A673 (cell line): ENCODE results near the gene FASTK. TPM values are rescaled to one million over a fixed set of nuclear protein-coding genes. Genes with fewer than 3 reads are reported as not detected.

ENCODE experiments used
- BruUV-seq: library from RNA; stranded (reverse); fragments of 400-500 nt; replicated peaks from 2 replicates; lab custom pipeline; 2021; lab: Mats Ljungman, UMichigan
- CTCF ChIA-PET: fragments of 300-600 bp; sonication (Branson Sonifier 250); formaldehyde crosslinking; loops from one replicate; lab custom pipeline; 2022; ENCODE audit warnings: antibody characterized with exemption; lab: Charles Lee
- POLR2A ChIA-PET: fragments of 300-600 bp; sonication (Branson Sonifier 250); formaldehyde crosslinking; loops from one replicate; lab custom pipeline; 2022; ENCODE audit warnings: antibody characterized with exemption; ENCODE audit not compliant: low non-redundant PET; lab: Charles Lee
- DNase-seq: peaks from one replicate; pipeline ENCODE4 v3.0.0-alpha.2; 2015; ENCODE audit warnings: low spot score
- H3K27ac ChIP-seq: fragments of 200-600 bp; sonication (generic); 2 replicates; pipeline ENCODE4 v1.5.1; 2016; ENCODE audit warnings: mixed run types, low read depth, mild to moderate bottlenecking, mixed read lengths, antibody characterized with exemption, low read length; ENCODE audit not compliant: poor library complexity, severe bottlenecking
- H3K27me3 ChIP-seq: fragments of 200-600 bp; sonication (generic); replicated peaks from 2 replicates; pipeline ENCODE4 v1.6.1; 2017; ENCODE audit warnings: mixed run types, low read depth, mild to moderate bottlenecking, mixed read lengths, antibody characterized with exemption, low read length; ENCODE audit not compliant: insufficient read depth, poor library complexity
- H3K36me3 ChIP-seq: fragments of 200-600 bp; sonication (generic); 2 replicates; pipeline ENCODE4 v1.6.1; 2016; ENCODE audit warnings: mixed run types, mild to moderate bottlenecking, mixed read lengths, antibody characterized with exemption, low read length; ENCODE audit not compliant: insufficient read depth, poor library complexity, severe bottlenecking
- H3K4me1 ChIP-seq: fragments of 200-600 bp; sonication (generic); 2 replicates; pipeline ENCODE4 v1.6.1; 2017; ENCODE audit warnings: mixed run types, mild to moderate bottlenecking, mixed read lengths, antibody characterized with exemption, low read length; ENCODE audit not compliant: insufficient read depth, poor library complexity, severe bottlenecking
- H3K4me3 ChIP-seq: fragments of 200-600 bp; sonication (generic); 2 replicates; pipeline ENCODE4 v1.5.1; 2016; ENCODE audit warnings: low read depth, mixed run types, mild to moderate bottlenecking, mixed read lengths, low read length; ENCODE audit not compliant: poor library complexity, severe bottlenecking
- H3K9me3 ChIP-seq: fragments of 200-600 bp; sonication (generic); 2 replicates; pipeline ENCODE4 v1.6.1; 2016; ENCODE audit warnings: mixed run types, low read depth, mild to moderate bottlenecking, mixed read lengths, antibody characterized with exemption, low read length; ENCODE audit not compliant: poor library complexity, severe bottlenecking
- EZH2 ChIP-seq: fragments of 200-600 bp; sonication (generic); IDR thresholded peaks from 2 replicates; pipeline ENCODE4 v1.6.1; 2017; ENCODE audit warnings: borderline replicate concordance, low read depth, mild to moderate bottlenecking, mixed read lengths, antibody characterized with exemption, low read length; ENCODE audit not compliant: poor library complexity, severe bottlenecking
- intact Hi-C: fragments of 100-400 bp; cut with micrococcal nuclease; formaldehyde crosslinking; loops from one replicate; pipeline ENCODE4 v1.10.0; 2022; ENCODE audit not compliant: unreplicated experiment
- total RNA-seq: library from RNA; stranded (reverse); gene quantifications from 2 replicates; pipeline ENCODE4 v1.2.3, GENCODE V29; 2021
- TF ChIP-seq, protein P1 (sequence below): fragments of 300-800, 200-600 bp; sonication (generic); conservative IDR thresholded peaks from 2 replicates; pipeline ENCODE4 v1.5.1; 2017; ENCODE audit warnings: low read depth, mild to moderate bottlenecking, antibody characterized with exemption, low read length, moderate library complexity, mixed read lengths

FASTK gene
- total RNA-seq, 1 experiment from 2014 or later = 80.5 TPM

DNA sequence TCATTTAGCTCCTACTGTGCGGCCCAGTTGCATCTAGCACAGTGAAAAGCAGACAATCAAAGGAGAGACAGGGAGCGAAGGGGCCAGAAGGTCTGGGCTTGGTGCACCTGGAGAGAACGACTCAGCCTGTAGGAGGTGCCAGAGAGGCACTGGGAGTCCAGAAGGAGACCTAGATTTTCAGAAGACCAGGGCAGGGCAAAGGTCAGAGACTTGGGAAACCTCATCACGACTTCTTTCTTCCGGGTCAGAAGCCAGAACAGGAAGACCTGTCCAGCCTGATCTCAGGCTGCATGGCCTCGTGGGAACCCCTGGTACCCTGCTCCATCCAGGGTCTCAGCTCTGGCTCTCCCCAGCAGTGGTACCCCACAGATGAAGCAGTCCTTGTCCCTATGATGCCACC, 10.8 kb upstream of the FASTK start:
- ChIA-PET POLR2A (no interaction called here), CTCF (interaction anchor here (1.0 kb wide), 1 partner anchor 20 kb away, joined by 4 read pairs; no protein-coding TSS in a partner anchor)
- intact Hi-C loops = no loop called here
- no peak overlapping the region for H3K27ac ChIP-seq
- no peaks in the 10 kb centered on the region for H3K27me3 ChIP-seq
- BruUV-seq = no TSS peak
- TF ChIP-seq EZH2 = no peak
- TF ChIP-seq, protein P1, sequence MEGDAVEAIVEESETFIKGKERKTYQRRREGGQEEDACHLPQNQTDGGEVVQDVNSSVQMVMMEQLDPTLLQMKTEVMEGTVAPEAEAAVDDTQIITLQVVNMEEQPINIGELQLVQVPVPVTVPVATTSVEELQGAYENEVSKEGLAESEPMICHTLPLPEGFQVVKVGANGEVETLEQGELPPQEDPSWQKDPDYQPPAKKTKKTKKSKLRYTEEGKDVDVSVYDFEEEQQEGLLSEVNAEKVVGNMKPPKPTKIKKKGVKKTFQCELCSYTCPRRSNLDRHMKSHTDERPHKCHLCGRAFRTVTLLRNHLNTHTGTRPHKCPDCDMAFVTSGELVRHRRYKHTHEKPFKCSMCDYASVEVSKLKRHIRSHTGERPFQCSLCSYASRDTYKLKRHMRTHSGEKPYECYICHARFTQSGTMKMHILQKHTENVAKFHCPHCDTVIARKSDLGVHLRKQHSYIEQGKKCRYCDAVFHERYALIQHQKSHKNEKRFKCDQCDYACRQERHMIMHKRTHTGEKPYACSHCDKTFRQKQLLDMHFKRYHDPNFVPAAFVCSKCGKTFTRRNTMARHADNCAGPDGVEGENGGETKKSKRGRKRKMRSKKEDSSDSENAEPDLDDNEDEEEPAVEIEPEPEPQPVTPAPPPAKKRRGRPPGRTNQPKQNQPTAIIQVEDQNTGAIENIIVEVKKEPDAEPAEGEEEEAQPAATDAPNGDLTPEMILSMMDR = peak; percentile 52
- no peak for DNase-seq
- no peaks in the 10 kb centered on the region for H3K9me3 ChIP-seq
- H3K36me3 ChIP-seq = peaks cover 18% of the 10 kb centered on the region
- peaks cover 12% of the 10 kb centered on the region for H3K4me1 ChIP-seq
- H3K4me3 ChIP-seq = no peak overlapping the region

DNA sequence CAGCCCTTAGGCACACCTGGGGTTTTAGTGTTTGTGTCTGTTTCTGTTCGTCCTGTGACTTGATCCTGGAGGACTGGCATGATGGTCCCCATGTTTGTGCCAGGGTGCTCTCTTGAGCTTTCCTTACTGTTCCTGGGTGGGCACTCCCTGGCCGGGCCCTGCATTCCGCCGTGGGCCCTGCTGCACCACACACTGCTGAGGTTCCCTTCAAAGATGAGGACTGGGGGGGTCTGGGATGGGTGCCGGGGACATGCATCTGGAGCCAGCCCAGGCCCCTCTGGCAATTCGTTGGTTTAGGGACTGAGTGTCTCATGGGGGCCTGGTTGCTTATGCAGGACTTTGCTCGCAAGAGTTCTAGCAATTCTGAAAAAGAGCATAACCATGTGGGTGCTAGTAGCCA, 10.4 kb upstream of the FASTK start:
- DNase-seq = no peak
- Histone ChIP-seq H3K27me3 (no peaks in the 10 kb centered on the region), H3K36me3 (peaks cover 18% of the 10 kb centered on the region), H3K9me3 (no peaks in the 10 kb centered on the region), H3K27ac (no peak overlapping the region), H3K4me1 (peaks cover 13% of the 10 kb centered on the region), H3K4me3 (no peak overlapping the region)
- BruUV-seq = no TSS peak
- TF ChIP-seq EZH2 = no peak
- TF ChIP-seq, protein P1 = no peak
- CTCF ChIA-PET = interaction anchor here (1.0 kb wide), 1 partner anchor 20 kb away, joined by 4 read pairs; no protein-coding TSS in a partner anchor
- intact Hi-C loops = no loop called here
- POLR2A ChIA-PET = no interaction called here

DNA sequence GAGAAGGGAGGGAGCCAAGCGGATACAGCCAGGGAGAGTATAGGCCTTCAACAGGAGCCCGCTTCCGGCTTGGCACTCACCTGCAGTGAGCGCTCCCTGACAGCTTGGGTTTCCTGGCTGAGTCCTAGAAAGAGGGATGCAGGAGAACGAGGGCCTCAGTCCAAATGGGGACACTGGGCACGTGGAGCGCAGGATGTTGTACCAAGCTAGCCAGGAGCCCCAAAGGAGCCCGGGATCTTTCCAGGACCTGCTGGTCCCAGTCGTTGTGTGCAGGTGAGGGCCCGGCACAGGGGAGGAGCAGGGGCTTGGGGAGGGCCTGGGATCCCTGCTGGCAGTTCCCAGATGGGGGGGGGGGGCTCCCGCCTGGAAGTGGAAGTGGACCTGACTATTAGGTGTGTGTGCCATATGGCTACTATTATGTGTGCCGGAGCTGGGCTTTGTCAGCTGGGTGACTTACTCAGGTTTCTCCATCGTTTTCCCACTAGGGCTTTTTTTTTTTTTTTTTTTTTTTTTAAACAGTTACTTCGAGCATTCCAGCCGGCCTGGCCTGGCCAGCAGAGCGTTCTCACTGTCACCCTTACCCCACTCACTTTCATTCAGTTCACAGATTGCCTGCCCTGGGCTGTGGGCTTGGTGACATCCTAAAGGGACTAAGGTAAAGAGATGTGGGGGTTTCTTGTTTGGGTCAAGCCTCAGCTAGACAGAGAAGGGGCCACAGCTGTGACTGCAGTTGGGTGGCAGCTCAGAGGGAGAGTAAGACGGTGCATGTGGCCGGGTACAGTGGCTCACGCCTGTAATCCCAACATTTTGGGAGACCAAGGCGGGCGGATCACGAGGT, 9.5 kb upstream of the FASTK start:
- TF ChIP-seq EZH2 = no peak
- TF ChIP-seq, protein P1 = no peak
- H3K4me1 ChIP-seq = peaks cover 20% of the 10 kb centered on the region
- intact Hi-C loops = no loop called here
- POLR2A ChIA-PET = no interaction called here
- CTCF ChIA-PET = interaction anchor here (1.0 kb wide), 1 partner anchor 21 kb away, joined by 4 read pairs; no protein-coding TSS in a partner anchor
- peaks cover 18% of the 10 kb centered on the region for H3K36me3 ChIP-seq
- no peak for DNase-seq
- no peak overlapping the region for H3K4me3 ChIP-seq
- no peaks in the 10 kb centered on the region for H3K27me3 ChIP-seq
- no peak overlapping the region for H3K27ac ChIP-seq
- no peaks in the 10 kb centered on the region for H3K9me3 ChIP-seq
- no TSS peak for BruUV-seq
